Hematopoietic multipotent progenitor cell treated with erythropoietin and hydrocortisone succinate and interleukin-3 and kit ligand, for 6 days (in vitro differentiated cells): ENCODE measurements around the gene ATP10B.

Source experiments
- DNase-seq: peaks from one replicate; pipeline ENCODE4 v3.0.0-alpha.2; 2015

The ATP10B gene

DNA sequence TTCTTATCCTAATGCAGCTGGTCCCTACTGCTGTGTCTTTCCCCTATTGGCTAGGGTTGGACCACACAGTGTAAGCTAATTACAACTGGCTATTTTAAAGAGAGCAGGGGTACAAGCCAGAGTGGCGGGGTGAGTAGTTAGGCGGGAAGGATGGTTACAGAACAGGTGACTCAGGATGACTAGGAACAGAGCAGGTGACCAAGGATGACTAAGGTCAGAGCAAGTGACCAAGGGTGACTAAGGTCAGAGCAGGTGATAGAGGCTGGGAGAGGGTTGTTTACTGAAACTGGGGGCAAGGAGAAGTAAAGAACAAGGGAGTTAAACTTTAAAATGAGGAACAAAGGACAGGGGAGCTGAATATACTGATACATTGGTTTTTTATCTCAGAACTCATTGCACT, 304.9 kb downstream of the ATP10B start:
- no peak for DNase-seq

DNA sequence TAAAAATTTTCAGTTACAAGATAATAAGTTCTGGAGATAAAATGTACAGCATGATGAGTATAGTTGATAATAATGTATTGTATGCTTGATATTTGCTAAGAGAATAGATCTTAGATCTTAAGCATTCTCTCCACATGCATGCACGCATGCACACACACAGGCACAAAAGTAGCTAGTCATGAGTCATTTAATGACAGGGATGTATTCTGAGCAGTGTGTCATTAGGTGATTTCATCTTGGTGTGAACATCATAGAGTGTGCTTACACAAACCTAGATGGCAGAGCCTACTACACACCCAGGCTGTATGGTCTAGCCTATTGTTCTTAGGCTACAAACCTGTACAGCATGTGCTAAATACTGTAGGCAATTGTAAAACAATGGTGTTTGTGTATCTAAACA, 306.2 kb downstream of the ATP10B start:
- DNase-seq: no peak

DNA sequence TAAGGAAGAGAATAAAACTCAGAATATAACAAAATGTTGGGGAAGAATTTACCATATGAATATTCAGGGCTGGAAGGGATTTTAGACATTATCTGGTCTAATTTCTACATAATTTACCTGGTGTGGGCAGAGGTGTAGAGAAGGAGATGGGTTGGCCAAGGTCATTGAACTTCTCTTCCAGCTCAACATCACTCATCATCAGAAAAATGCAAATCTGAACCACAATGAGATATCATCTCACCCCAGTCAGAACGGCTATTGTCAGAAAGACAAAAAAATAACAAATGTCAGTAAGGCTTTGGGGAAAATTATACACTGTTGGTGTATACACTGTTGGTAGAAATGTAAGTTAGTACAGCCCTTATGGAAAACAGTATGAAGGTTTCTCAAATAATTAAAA, 308.6 kb downstream of the ATP10B start:
- no peak for DNase-seq

DNA sequence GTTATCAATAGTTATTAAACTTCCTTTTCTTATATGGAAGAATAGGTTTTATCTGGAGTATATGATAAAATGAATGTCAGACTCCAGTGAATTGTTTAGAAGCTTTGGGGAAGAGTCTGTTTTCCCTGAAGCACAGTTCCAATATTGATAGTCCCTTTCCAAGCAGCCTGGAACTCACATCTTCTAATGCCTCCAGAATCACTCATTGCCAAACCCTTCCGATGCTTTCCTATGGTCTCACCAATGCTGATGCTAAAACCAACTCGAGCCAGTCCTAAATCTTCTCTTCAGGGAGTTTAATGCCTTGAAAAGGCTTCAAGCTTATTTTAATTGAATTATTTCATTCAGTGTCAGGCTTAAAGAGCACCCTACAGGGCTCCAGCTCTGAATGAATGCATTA, 309.2 kb downstream of the ATP10B start:
- DNase-seq: no peak

GRCh38 chr5:160542281-160542680, 309.7 kb downstream of the ATP10B start:
- DNase-seq: no peak

DNA sequence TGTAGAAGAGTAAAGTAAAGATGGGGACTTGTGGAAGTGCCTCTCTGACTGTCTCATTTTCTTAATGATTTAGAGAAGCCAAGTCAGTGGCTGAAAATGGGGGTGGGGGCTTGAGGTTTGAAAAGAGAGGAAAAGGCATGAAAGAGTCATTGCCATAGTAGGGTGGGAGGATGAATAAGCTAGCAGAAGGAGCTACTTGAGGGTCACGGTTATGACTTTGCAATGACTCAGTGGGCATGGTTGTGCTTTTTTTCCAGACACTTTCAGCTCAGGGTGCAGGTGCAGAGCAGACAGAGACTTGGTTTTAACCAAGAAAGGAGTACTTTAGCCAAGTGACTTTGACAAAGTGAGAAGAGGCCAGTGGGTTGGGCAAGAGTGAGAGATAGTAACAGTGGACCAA, 312.6 kb downstream of the ATP10B start:
- DNase-seq: no peak

DNA sequence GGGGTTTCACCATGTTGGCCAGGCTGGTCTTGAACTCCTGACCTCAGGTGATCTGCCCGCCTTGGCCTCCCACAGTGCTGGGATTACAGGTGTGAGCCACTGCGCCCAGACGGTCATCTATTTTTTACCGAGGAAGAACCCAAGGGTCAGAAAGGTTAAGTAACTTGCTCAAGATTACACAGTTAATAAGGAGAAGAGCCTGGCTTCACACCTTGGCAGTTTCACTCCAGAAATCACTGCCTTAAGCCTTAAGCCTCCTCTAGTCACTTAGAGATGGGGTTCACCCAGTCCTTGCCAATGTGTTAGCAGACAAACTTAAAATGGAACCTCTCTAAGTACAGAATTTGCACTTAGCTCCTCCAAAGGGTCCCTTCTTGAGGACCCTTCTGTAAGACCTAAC, 314.1 kb downstream of the ATP10B start:
- DNase-seq: no peak

- DNase-seq: no peak
Observed at GRCh38 chr5:160537116-160537515, 314.9 kb downstream of the ATP10B start.

DNA sequence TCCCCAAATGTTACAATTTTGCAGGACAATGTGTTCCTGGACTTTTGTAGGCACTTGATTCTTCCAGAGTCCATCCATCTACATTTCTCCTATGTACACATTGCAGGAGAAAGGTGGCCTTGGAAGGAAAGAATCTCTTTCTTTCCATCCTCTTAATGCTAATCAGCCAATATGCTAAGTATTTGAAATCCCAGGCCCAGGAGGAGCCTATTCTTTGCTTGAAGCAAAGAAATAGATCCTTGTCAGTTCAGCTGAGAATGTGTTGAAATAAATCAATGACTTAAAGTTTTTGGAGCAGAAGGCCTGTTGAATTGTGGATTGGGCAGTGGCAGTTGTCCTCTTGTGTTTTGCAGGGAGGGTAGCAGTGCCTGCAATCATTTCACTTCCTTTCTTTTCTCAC, 317.1 kb downstream of the ATP10B start:
- no peak for DNase-seq

DNA sequence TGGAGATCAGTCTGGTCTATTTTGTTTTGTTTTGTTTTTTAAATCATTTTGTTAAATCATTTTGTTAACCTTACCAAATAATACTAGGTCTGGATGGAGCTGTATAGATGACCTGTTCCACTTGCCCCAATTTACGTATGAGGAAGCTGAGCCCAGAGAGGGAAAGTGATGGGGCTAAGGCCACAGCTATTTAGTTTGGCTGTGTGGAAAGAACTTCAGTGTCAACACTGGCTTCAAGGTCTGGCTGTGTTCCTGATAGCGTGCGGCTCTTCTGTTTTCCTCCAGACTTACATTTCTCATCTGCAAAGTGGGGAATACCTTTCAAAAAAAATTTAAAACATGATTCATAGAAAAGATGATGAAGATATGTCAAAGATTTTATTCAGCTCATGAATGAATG, 317.9 kb downstream of the ATP10B start:
- no peak for DNase-seq

- DNase-seq: no peak
Observed at GRCh38 chr5:160525471-160526261, 326.3 kb downstream of the ATP10B start.

DNA sequence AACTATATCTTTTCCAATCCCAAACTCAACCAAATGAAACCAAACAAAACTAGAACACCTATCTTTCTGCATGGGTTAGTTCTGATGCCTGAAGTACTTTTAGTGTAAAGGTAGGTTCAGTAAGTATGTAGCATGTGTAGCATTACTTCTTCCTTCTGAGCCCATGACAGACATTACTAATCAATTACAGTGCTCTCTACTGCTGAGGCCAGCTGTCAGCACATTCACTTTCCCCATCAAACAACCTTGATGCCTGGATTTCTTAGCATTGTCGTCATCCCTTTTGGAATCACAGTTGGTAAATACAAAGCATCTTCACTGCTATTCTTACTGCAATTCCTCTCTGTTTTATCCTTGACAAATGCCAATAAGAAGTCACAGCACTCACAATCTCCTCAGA, 327.2 kb downstream of the ATP10B start:
- DNase-seq: no peak

GRCh38 chr5:160523502-160524163, 328.4 kb downstream of the ATP10B start:
- no peak for DNase-seq

GRCh38 chr5:160521392-160521663, 330.7 kb downstream of the ATP10B start:
- no peak for DNase-seq

DNA sequence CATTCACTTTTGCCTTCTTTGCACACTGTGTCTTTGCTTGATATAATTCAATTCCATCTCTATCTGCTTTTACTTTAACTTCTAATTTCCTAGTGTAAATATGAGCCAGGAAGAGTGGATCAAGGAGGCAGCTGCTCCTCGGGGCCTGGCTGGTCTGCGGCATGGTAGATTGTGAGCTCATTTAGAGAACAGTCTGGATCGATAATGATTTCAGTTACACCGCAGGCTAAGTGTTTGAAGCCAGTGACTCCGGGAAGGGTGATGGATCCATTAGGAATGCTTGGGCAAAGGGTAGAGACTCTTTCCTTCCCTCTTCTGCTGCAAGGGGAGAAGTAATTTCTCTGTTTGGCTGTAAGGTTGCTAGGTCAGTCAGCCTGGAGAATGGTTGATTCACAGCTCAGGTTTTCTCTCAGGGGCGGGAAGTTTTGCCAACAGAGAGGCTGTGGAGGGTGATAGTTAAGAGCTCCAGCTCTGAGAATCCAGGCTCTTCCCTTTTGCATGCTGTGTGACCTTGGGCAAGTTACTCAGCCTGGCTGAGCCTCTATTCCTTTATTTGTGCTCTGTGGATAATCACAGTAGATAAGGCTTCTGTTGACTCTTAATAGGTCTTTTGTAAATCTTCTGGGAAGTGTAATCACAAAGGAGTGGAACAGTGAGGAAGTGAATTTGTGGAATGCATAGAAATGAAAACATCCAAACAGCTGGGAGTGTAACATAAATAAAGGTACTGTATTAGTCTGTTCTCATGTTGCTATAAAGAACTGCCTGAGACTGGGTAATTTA, 331.2 kb downstream of the ATP10B start:
- DNase-seq: no peak

DNA sequence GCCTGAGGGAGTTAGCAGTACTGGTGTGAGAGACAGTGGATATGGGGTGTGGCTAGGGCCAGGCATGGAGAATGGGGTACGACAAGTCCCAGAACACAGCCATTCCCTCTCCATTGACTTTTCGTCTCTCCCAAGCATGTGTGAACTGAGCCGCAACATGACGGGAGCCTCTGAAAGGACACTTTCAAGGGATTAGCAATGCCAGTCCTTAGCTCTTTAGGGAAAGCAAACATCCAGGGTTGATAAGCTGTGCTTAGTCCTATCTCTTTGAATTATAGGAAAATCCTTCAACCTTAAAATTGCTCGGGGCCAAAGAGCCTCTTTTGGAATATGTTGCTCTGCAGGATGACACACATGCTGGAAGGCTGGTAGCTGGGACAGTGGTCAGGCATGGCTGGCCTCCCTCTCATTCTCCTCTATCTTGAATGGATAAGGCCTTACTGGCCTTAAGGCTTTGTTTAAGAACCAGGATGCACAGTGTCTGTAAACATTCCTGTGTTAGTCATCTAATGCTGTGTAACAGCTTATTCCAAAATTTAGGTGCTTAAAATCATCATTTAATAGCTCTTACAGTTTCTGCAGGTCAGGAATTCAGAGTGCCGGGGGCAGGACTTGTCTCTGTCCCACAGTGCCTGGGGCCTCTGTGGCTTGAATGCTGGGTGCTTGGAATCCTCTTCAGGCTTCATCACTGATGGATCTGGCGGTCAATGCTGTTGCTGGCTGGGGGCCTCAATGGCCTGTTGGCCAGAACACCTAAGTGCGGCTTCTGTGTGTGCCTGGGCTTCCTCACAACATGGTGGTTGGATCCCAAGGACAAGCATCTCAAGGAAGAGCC, 335.1 kb downstream of the ATP10B start:
- no peak for DNase-seq

DNA sequence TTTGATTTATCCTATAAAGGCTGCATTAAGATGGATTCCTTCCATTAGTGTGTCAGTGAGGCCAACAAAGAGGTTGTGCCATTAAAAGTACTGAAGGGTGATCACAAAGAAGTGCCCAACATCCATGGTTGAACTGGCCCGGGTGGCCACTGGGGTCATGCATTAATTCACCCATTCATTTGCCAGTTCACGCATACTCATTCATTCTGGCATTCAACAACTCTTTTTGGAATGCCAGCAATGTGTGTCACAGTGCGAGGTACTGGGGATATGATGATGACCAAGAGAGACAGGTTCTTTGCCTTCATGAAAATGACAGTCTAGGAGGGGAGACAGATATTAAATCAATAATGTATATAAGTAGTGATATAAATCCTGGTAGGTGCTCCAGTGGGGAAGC, 337.1 kb downstream of the ATP10B start:
- DNase-seq: no peak

- DNase-seq: no peak
Observed at GRCh38 chr5:160514191-160514590, 337.8 kb downstream of the ATP10B start.

GRCh38 chr5:160513485-160513884, 338.5 kb downstream of the ATP10B start:
- no peak for DNase-seq
